ENCODE results near the gene MAP1B. TPM values are rescaled to one million over a fixed set of nuclear protein-coding genes. Genes with fewer than 3 reads are reported as not detected.

The MAP1B gene
- polyA plus RNA-seq, 2 of the 4 experiments (the other 2 are of a cell fraction): 40.2 to 73.0 TPM

DNA sequence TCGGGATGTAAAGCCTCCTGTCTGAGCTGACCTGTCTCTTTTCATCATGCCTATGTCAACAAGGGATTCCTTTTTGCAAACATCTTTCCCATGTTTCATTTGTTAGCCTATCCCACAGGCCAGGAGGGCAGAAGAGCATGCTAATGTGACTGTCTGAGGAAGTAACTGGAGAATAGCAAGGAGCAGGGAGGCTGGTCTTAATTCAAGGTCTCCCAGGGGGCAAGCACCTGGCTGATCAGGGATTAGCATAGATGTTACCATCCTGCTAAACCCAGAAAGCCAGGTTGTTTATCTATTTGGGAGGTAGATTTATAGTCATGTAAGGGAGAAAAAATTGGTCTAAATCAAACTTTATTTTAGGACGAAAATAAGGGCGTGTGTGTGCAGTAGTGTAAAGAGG, 36.7 kb upstream of the MAP1B start (continued):
- no peak for TF ChIP-seq EHMT2 (IDR thresholded peaks at IDR 0.05; ENCODE audit: low read depth)
- no peak for TF ChIP-seq CTCF (IDR thresholded peaks at IDR 0.05)
- no peak for TF ChIP-seq HOXB13 (CRISPR knock-in tag; IDR thresholded peaks at IDR 0.05; ENCODE audit: low read depth)
- no peak for TF ChIP-seq MAFK (IDR thresholded peaks at IDR 0.05; ENCODE audit: partially characterized antibody)

- Histone ChIP-seq H3K4me1 (peaks cover 34% of the 10 kb centered on the region), H3K4me2 (no peak overlapping the region), H3K9me3 (no peaks in the 10 kb centered on the region), H3K4me3 (no peak overlapping the region), H3K27ac (no peak overlapping the region)
- DNase-seq (ENCODE audit: low read depth in 1 of 2, low spot score in 1 of 2): no peak
- ChIA-PET POLR2A (no interaction called here), CTCF (interaction anchor here (1.2 kb wide), 1 partner anchor 19 kb away, joined by 4 read pairs; no protein-coding TSS in a partner anchor)
- ATAC-seq: no peak
- 88% methylated on average over 1 of the region's 1 CpG for WGBS (ENCODE audit: missing lambda C conversion rate)
- TF ChIP-seq SREBF2 (IDR thresholded peaks at IDR 0.05) (no peak), EP300 (IDR thresholded peaks at IDR 0.05) (no peak), CHD2 (IDR thresholded peaks at IDR 0.05; ENCODE audit: low read length, partially characterized antibody) (no peak), ZNF302 (CRISPR knock-in tag; IDR thresholded peaks at IDR 0.05) (no peak), MAFK (IDR thresholded peaks at IDR 0.05; ENCODE audit: partially characterized antibody) (no peak)
- TF ChIP-seq, protein P1, sequence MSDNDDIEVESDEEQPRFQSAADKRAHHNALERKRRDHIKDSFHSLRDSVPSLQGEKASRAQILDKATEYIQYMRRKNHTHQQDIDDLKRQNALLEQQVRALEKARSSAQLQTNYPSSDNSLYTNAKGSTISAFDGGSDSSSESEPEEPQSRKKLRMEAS (IDR thresholded peaks at IDR 0.05): no peak
- FAIRE-seq: no peak
These were observed 35.4 kb upstream of the MAP1B start for GRCh38 chr5:72071906-72072305.

GRCh38 chr5:72074251-72074650, 33.0 kb upstream of the MAP1B start:
- Histone ChIP-seq H3K4me2 (no peak overlapping the region), H3K9me3 (no peaks in the 10 kb centered on the region), H3K4me1 (peaks cover 24% of the 10 kb centered on the region), H3K27ac (no peak overlapping the region), H3K4me3 (no peak overlapping the region)
- DNase-seq (ENCODE audit: low read depth in 1 of 2, low spot score in 1 of 2) (no peak), ATAC-seq (no peak), FAIRE-seq (no peak)
- 86% methylated on average over 6 of the region's 6 CpGs for WGBS (ENCODE audit: missing lambda C conversion rate)
- CTCF ChIA-PET: no interaction called here
- POLR2A ChIA-PET: no interaction called here
- no peak for TF ChIP-seq PHF8 (IDR thresholded peaks at IDR 0.05; ENCODE audit: borderline replicate concordance, low read depth)
- no peak for TF ChIP-seq TFCP2L1 (CRISPR knock-in tag; IDR thresholded peaks at IDR 0.05)
- no peak for TF ChIP-seq BCL3 (IDR thresholded peaks at IDR 0.05)
- TF ChIP-seq MAFK (IDR thresholded peaks at IDR 0.05; ENCODE audit: partially characterized antibody): no peak
- TF ChIP-seq FOXS1 (CRISPR knock-in tag; IDR thresholded peaks at IDR 0.05): no peak
- no peak for TF ChIP-seq ZFP36 (IDR thresholded peaks at IDR 0.05; ENCODE audit: borderline replicate concordance, partially characterized antibody)
- no peak for TF ChIP-seq CHD2 (IDR thresholded peaks at IDR 0.05; ENCODE audit: low read length, partially characterized antibody)
- TF ChIP-seq HMGXB4 (CRISPR knock-in tag; IDR thresholded peaks at IDR 0.05; ENCODE audit: borderline replicate concordance): no peak
- TF ChIP-seq RNF2 (IDR thresholded peaks at IDR 0.05; ENCODE audit: borderline replicate concordance, low read depth): no peak
- no peak for TF ChIP-seq REST (IDR thresholded peaks at IDR 0.05)
- no peak for TF ChIP-seq RAD21 (conservative IDR thresholded peaks at IDR 0.05 in 1 of 2, IDR thresholded peaks at IDR 0.05 in 1 of 2)
- TF ChIP-seq NPAS2 (CRISPR knock-in tag; IDR thresholded peaks at IDR 0.05; ENCODE audit: borderline replicate concordance): no peak
- no peak for TF ChIP-seq TP53 (CRISPR knock-in tag; IDR thresholded peaks at IDR 0.05)
- TF ChIP-seq BHLHE40 (IDR thresholded peaks at IDR 0.05; ENCODE audit: low read depth, low read length): no peak
- TF ChIP-seq ESRRA (IDR thresholded peaks at IDR 0.05; ENCODE audit: borderline replicate concordance, low read length): no peak
- no peak for TF ChIP-seq CTCF (IDR thresholded peaks at IDR 0.05)
- TF ChIP-seq ZNF302 (CRISPR knock-in tag; IDR thresholded peaks at IDR 0.05): no peak
- TF ChIP-seq FOSB (CRISPR knock-in tag; IDR thresholded peaks at IDR 0.05): no peak
